ENCODE data around the gene PSMB10.

The PSMB10 gene

DNA sequence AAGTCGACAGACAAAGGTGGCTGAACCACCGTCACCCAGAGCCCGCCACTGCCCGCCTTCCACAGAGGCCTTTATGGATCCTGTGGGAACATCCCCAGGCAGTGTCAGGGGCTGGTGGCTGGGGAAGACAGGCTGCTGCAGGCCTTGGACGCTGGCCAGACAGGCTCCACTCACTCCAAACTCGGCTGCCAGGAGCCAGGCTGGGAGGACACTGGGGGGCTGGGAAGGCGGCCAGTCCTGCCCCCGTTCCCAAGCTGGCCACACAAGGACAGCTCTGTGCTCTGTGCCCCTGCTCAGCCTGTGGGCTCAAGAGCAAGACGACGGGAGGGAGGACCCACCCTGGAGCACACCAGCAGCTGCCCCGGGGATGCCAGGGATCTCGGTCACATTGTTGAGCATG, 14.8 kb upstream of the PSMB10 start:
- Histone ChIP-seq H3K36me3 (ENCODE audit: control insufficient read depth in 4 of 4, insufficient read depth in 4 of 4, low read length in 3 of 4) (peaks cover 2 to 65% (median 20%) of the 10 kb centered on the region in 4 experiments), H3K4me1 (ENCODE audit: control extremely low read depth in 1 of 4, control insufficient read depth in 4 of 4, insufficient read depth in 4 of 4, low read length in 3 of 4) (no peaks in the 10 kb centered on the region), H3K27me3 (replicated peaks in 2 of 5; ENCODE audit: control insufficient read depth in 4 of 5, insufficient read depth in 5 of 5, low read length in 4 of 5) (no peaks in the 10 kb centered on the region), H3K27ac (ENCODE audit: insufficient read depth in 1 of 2, low read depth in 1 of 2, low read length in 2 of 2, poor library complexity in 1 of 2, severe bottlenecking in 2 of 2) (no peak overlapping the region), H3K9me3 (ENCODE audit: control extremely low read depth in 1 of 5, control insufficient read depth in 4 of 5, insufficient read depth in 2 of 5, low read depth in 1 of 5, low read length in 4 of 5) (no peaks in the 10 kb centered on the region), H3K4me3 (ENCODE audit: control insufficient read depth in 1 of 7, extremely low read depth in 1 of 7, insufficient read depth in 4 of 7, low read depth in 2 of 7, low read length in 6 of 7) (no peak overlapping the region)
- POLR2A ChIA-PET, result no interaction called here
- CTCF ChIA-PET, result interaction anchor here (1.0 to 1.7 kb wide), 7 partner anchors 9 to 89 kb away, joined by 3 to 5 read pairs (median 3); no protein-coding TSS in a partner anchor
- WGBS (ENCODE audit: insufficient coverage), result 94% methylated on average over 10 of the region's 12 CpGs
- no peak for DNase-seq

DNA sequence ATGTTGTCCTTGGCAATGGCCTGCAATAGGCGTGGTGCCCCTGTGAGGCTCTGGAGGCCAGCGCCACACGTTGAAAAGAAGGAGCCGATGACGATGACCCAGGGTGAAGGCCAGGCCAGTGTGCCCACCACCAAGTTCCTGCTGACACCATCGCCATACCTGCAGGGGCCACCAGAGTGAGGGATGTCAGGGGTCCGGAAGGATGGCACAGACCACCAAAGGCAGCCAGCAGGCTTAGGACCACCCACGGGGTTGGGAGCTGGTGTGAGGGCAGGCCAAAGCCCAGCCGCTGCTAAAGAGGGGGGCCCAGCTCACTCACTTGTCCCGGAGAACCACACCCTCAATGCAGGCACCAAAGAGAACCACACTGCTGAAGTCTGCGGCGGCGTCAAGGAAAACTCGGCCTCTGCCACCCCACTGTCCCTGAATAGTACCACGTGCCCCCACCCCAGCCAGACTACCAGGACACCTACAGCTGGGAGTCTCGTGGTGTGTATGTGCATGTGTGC, 13.7 kb upstream of the PSMB10 start:
- no peak overlapping the region for H3K4me3 ChIP-seq (ENCODE audit: control insufficient read depth in 1 of 7, extremely low read depth in 1 of 7, insufficient read depth in 4 of 7, low read depth in 2 of 7, low read length in 6 of 7)
- H3K27ac ChIP-seq (ENCODE audit: insufficient read depth in 1 of 2, low read depth in 1 of 2, low read length in 2 of 2, poor library complexity in 1 of 2, severe bottlenecking in 2 of 2), result no peak overlapping the region
- H3K27me3 ChIP-seq (replicated peaks in 2 of 5; ENCODE audit: control insufficient read depth in 4 of 5, insufficient read depth in 5 of 5, low read length in 4 of 5), result no peaks in the 10 kb centered on the region
- no peaks in the 10 kb centered on the region for H3K9me3 ChIP-seq (ENCODE audit: control extremely low read depth in 1 of 5, control insufficient read depth in 4 of 5, insufficient read depth in 2 of 5, low read depth in 1 of 5, low read length in 4 of 5)
- POLR2A ChIA-PET, result interaction anchor here (0.6 kb wide), 1 partner anchor 14 kb away, joined by 3 read pairs; the partner anchor contains the start of gene PSMB10
- H3K36me3 ChIP-seq (ENCODE audit: control insufficient read depth in 4 of 4, insufficient read depth in 4 of 4, low read length in 3 of 4), result peaks cover 2 to 75% (median 26%) of the 10 kb centered on the region in 4 experiments
- H3K4me1 ChIP-seq (ENCODE audit: control extremely low read depth in 1 of 4, control insufficient read depth in 4 of 4, insufficient read depth in 4 of 4, low read length in 3 of 4), result no peaks in the 10 kb centered on the region
- WGBS (ENCODE audit: insufficient coverage), result 98% methylated on average over 15 of the region's 16 CpGs
- CTCF ChIA-PET, result interaction anchor here (0.7 to 1.7 kb wide), 8 partner anchors 8 to 30 kb away, joined by 3 to 5 read pairs (median 3); no protein-coding TSS in a partner anchor
- DNase-seq, result no peak

DNA sequence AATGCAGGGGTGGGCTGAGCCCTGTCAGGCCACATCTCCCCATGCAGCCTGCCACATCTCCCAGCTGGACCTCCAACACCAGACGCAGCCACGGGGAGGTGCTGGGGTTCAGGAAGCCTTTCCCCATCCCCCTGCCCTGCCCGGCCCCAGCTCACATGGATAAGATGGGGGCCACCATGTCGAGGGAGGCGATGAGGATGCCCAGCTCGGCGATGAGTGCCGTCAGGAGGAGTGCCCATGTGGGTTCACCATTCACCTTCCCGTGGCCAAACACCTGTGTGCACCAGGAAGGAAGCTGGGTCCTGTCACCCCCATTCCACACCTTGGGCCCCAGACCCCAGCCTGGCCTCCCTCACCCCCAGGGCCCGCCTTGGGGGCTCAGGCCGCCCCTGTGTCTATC, 13.0 kb upstream of the PSMB10 start:
- H3K9me3 ChIP-seq (ENCODE audit: control extremely low read depth in 1 of 5, control insufficient read depth in 4 of 5, insufficient read depth in 2 of 5, low read depth in 1 of 5, low read length in 4 of 5), result no peaks in the 10 kb centered on the region
- no peak overlapping the region for H3K27ac ChIP-seq (ENCODE audit: insufficient read depth in 1 of 2, low read depth in 1 of 2, low read length in 2 of 2, poor library complexity in 1 of 2, severe bottlenecking in 2 of 2)
- ChIA-PET POLR2A (interaction anchor here (0.6 kb wide), 1 partner anchor 13 kb away, joined by 3 read pairs; the partner anchor contains the start of gene PSMB10), CTCF (interaction anchor here (1.1 kb wide), 3 partner anchors 18 to 31 kb away, joined by 3 read pairs; no protein-coding TSS in a partner anchor)
- DNase-seq, result no peak
- no peak overlapping the region for H3K4me3 ChIP-seq (ENCODE audit: control insufficient read depth in 1 of 7, extremely low read depth in 1 of 7, insufficient read depth in 4 of 7, low read depth in 2 of 7, low read length in 6 of 7)
- H3K4me1 ChIP-seq (ENCODE audit: control extremely low read depth in 1 of 4, control insufficient read depth in 4 of 4, insufficient read depth in 4 of 4, low read length in 3 of 4), result no peaks in the 10 kb centered on the region
- H3K27me3 ChIP-seq (replicated peaks in 2 of 5; ENCODE audit: control insufficient read depth in 4 of 5, insufficient read depth in 5 of 5, low read length in 4 of 5), result no peaks in the 10 kb centered on the region
- 94% methylated on average over 9 of the region's 11 CpGs for WGBS (ENCODE audit: insufficient coverage)
- H3K36me3 ChIP-seq (ENCODE audit: control insufficient read depth in 4 of 4, insufficient read depth in 4 of 4, low read length in 3 of 4), result peaks cover 2 to 81% (median 30%) of the 10 kb centered on the region in 4 experiments

- POLR2A ChIA-PET, result interaction anchor here (1.2 kb wide), 1 partner anchor 12 kb away, joined by 3 read pairs; no protein-coding TSS in a partner anchor
- CTCF ChIA-PET, result interaction anchor here (1.6 kb wide), 1 partner anchor 92 kb away, joined by 4 read pairs; no protein-coding TSS in a partner anchor
These were observed 11.4 kb upstream of the PSMB10 start for GRCh38 chr16:67948015-67948414.

GRCh38 chr16:67946966-67947558, 10.4 kb upstream of the PSMB10 start:
- DNase-seq, result no peak
- Histone ChIP-seq H3K4me1 (ENCODE audit: control extremely low read depth in 1 of 4, control insufficient read depth in 4 of 4, insufficient read depth in 4 of 4, low read length in 3 of 4) (no peaks in the 10 kb centered on the region), H3K36me3 (ENCODE audit: control insufficient read depth in 4 of 4, insufficient read depth in 4 of 4, low read length in 3 of 4) (peaks cover 2 to 81% (median 28%) of the 10 kb centered on the region in 4 experiments), H3K9me3 (ENCODE audit: control extremely low read depth in 1 of 5, control insufficient read depth in 4 of 5, insufficient read depth in 2 of 5, low read depth in 1 of 5, low read length in 4 of 5) (no peaks in the 10 kb centered on the region), H3K4me3 (ENCODE audit: control insufficient read depth in 1 of 7, extremely low read depth in 1 of 7, insufficient read depth in 4 of 7, low read depth in 2 of 7, low read length in 6 of 7) (no peak overlapping the region), H3K27ac (ENCODE audit: insufficient read depth in 1 of 2, low read depth in 1 of 2, low read length in 2 of 2, poor library complexity in 1 of 2, severe bottlenecking in 2 of 2) (no peak overlapping the region), H3K27me3 (replicated peaks in 2 of 5; ENCODE audit: control insufficient read depth in 4 of 5, insufficient read depth in 5 of 5, low read length in 4 of 5) (no peaks in the 10 kb centered on the region)
- 97% methylated on average over 23 of the region's 28 CpGs for WGBS (ENCODE audit: insufficient coverage)
- POLR2A ChIA-PET, result interaction anchor here (1.0 kb wide), 1 partner anchor 10 kb away, joined by 4 read pairs; the partner anchor contains the start of gene PSMB10
- CTCF ChIA-PET, result interaction anchor here (0.7 to 1.6 kb wide), 5 partner anchors 19 to 129 kb away, joined by 3 to 4 read pairs (median 3); no protein-coding TSS in a partner anchor

More at GRCh38 chr16:67948015-67948414, 11.4 kb upstream of the PSMB10 start:
- Histone ChIP-seq H3K4me1 (ENCODE audit: control extremely low read depth in 1 of 4, control insufficient read depth in 4 of 4, insufficient read depth in 4 of 4, low read length in 3 of 4) (no peaks in the 10 kb centered on the region), H3K36me3 (ENCODE audit: control insufficient read depth in 4 of 4, insufficient read depth in 4 of 4, low read length in 3 of 4) (peaks cover 2 to 75% (median 26%) of the 10 kb centered on the region in 4 experiments), H3K27ac (ENCODE audit: insufficient read depth in 1 of 2, low read depth in 1 of 2, low read length in 2 of 2, poor library complexity in 1 of 2, severe bottlenecking in 2 of 2) (no peak overlapping the region), H3K27me3 (replicated peaks in 2 of 5; ENCODE audit: control insufficient read depth in 4 of 5, insufficient read depth in 5 of 5, low read length in 4 of 5) (no peaks in the 10 kb centered on the region), H3K4me3 (ENCODE audit: control insufficient read depth in 1 of 7, extremely low read depth in 1 of 7, insufficient read depth in 4 of 7, low read depth in 2 of 7, low read length in 6 of 7) (no peak overlapping the region), H3K9me3 (ENCODE audit: control extremely low read depth in 1 of 5, control insufficient read depth in 4 of 5, insufficient read depth in 2 of 5, low read depth in 1 of 5, low read length in 4 of 5) (no peaks in the 10 kb centered on the region)
- whole genome bisulfite sequencing (ENCODE audit: insufficient coverage), result 97% methylated on average over 15 of the region's 15 CpGs
- DNase-seq, result no peak

GRCh38 chr16:67946128-67946569, 9.5 kb upstream of the PSMB10 start:
- H3K27me3 ChIP-seq (replicated peaks in 2 of 5; ENCODE audit: control insufficient read depth in 4 of 5, insufficient read depth in 5 of 5, low read length in 4 of 5), result no peaks in the 10 kb centered on the region
- CTCF ChIA-PET, result interaction anchor here (0.8 to 2.3 kb wide), 7 partner anchors 17 to 101 kb away, joined by 3 to 6 read pairs (median 4); partner anchors contain the start of gene NRN1L
- POLR2A ChIA-PET, result interaction anchor here (1.0 kb wide), 1 partner anchor 9 kb away, joined by 4 read pairs; the partner anchor contains the start of gene PSMB10
- peaks cover 0 to 7% (median 0%) of the 10 kb centered on the region in 4 experiments for H3K4me1 ChIP-seq (ENCODE audit: control extremely low read depth in 1 of 4, control insufficient read depth in 4 of 4, insufficient read depth in 4 of 4, low read length in 3 of 4)
- H3K27ac ChIP-seq (ENCODE audit: insufficient read depth in 1 of 2, low read depth in 1 of 2, low read length in 2 of 2, poor library complexity in 1 of 2, severe bottlenecking in 2 of 2), result no peak overlapping the region
- peaks cover 2 to 72% (median 26%) of the 10 kb centered on the region in 4 experiments for H3K36me3 ChIP-seq (ENCODE audit: control insufficient read depth in 4 of 4, insufficient read depth in 4 of 4, low read length in 3 of 4)
- H3K9me3 ChIP-seq (ENCODE audit: control extremely low read depth in 1 of 5, control insufficient read depth in 4 of 5, insufficient read depth in 2 of 5, low read depth in 1 of 5, low read length in 4 of 5), result no peaks in the 10 kb centered on the region
- no peak for DNase-seq
- no peak overlapping the region for H3K4me3 ChIP-seq (ENCODE audit: control insufficient read depth in 1 of 7, extremely low read depth in 1 of 7, insufficient read depth in 4 of 7, low read depth in 2 of 7, low read length in 6 of 7)
- WGBS (ENCODE audit: insufficient coverage), result 90% methylated on average over 12 of the region's 20 CpGs
